Gastrocnemius medialis (tissue), 4 donors: ENCODE measurements around the gene STX8. TPM values are rescaled to one million over a fixed set of nuclear protein-coding genes. Genes with fewer than 3 reads are reported as not detected.

Experiments used
- ATAC-seq, 2 donors: fragments of 150-250 bp; one replicate each; pipeline ENCODE4 v1.9.1; 2016
- DNase-seq, 2 donors: peaks; one replicate each; pipeline ENCODE4 v3.0.0-alpha.2; 2019
- H3K27ac ChIP-seq, 4 donors: fragments of 200-600 bp; sonication (generic); 1 replicate in 1 of 4; 2 replicates in 3 of 4; pipeline ENCODE4 v1.5.1; 2016 to 2018; ENCODE audit warnings: mild to moderate bottlenecking in 2 of 4, moderate library complexity in 1 of 4
- H3K27me3 ChIP-seq, 3 donors: fragments of 200-600 bp; sonication (generic) in 2 of 3; 1 replicate in 1 of 3; 2 replicates in 2 of 3; pipeline versions ENCODE4 v1.5.1 to v1.6.0; 2016 to 2019; ENCODE audit warnings: mild to moderate bottlenecking in 1 of 3, moderate library complexity in 1 of 3
- H3K36me3 ChIP-seq, 2 donors: fragments of 200-600 bp; sonication (generic) in 1 of 2; one replicate each; pipeline ENCODE4 v1.5.1; 2017 to 2018
- H3K4me1 ChIP-seq, 2 donors: fragments of 200-600 bp; sonication (generic) in 1 of 2; one replicate each; pipeline ENCODE4 v1.5.1; 2016 to 2017; ENCODE audit warnings: mild to moderate bottlenecking in 2 of 2
- H3K4me3 ChIP-seq, 4 donors: fragments of 200-600 bp; sonication (generic) in 3 of 4; 1 replicate in 1 of 4; 2 replicates in 3 of 4; pipeline ENCODE4 v1.5.1; 2016 to 2019; ENCODE audit warnings: mild to moderate bottlenecking in 2 of 4
- H3K9me3 ChIP-seq, 3 donors: fragments of 200-600 bp; sonication (generic) in 2 of 3; 1 replicate in 1 of 3; 2 replicates in 2 of 3; pipeline ENCODE4 v1.5.1; 2016 to 2019
- POLR2A ChIP-seq, 2 donors: fragments of 450-650 bp; IDR thresholded peaks; one replicate each; pipeline ENCODE4 v1.6.1; 2017; ENCODE audit warnings: antibody characterized with exemption in 2 of 2, mild to moderate bottlenecking in 2 of 2, moderate library complexity in 2 of 2
- in situ Hi-C, 4 donors: fragments of 200-750 bp; cut with MboI; loops; one replicate each; pipeline versions ENCODE4 v1.15.0 to v1.8.0; 2017; ENCODE audit warnings: low sequenced_read_pairs in 4 of 4
- intact Hi-C: fragments of 100-400 bp; cut with DNase I; formaldehyde crosslinking; loops from one replicate; pipeline ENCODE4 v1.15.1; 2023; ENCODE audit warnings: low total_unique reads
- total RNA-seq, 4 donors: library from RNA; depleted of rRNA; stranded (reverse); fragments of >200 nt; gene quantifications; one replicate each; pipeline versions ENCODE4 v1.1.0 to v1.2.3, GENCODE V29; 2016
- TF ChIP-seq, protein P1 (sequence below), 5 experiments: fragments of 450-650 bp in 3 of 5; fragments of 200-600 bp in 2 of 5; sonication (generic) in 2 of 5; IDR thresholded peaks in 4 of 5; conservative IDR thresholded peaks in 1 of 5; 1 replicate in 4 of 5; 2 replicates in 1 of 5; pipeline ENCODE4 v1.5.1; 2016 to 2019; ENCODE audit warnings: antibody characterized with exemption in 5 of 5, mild to moderate bottlenecking in 3 of 5, moderate library complexity in 3 of 5

STX8 gene
- total RNA-seq, 4 donors from 2014 or later: 39.1 to 67.7 (median 58.2) TPM

GRCh38 chr17:9287306-9287705 is 288.3 kb downstream of the STX8 start:
- DNase-seq: no peak
- TF ChIP-seq, protein P1, sequence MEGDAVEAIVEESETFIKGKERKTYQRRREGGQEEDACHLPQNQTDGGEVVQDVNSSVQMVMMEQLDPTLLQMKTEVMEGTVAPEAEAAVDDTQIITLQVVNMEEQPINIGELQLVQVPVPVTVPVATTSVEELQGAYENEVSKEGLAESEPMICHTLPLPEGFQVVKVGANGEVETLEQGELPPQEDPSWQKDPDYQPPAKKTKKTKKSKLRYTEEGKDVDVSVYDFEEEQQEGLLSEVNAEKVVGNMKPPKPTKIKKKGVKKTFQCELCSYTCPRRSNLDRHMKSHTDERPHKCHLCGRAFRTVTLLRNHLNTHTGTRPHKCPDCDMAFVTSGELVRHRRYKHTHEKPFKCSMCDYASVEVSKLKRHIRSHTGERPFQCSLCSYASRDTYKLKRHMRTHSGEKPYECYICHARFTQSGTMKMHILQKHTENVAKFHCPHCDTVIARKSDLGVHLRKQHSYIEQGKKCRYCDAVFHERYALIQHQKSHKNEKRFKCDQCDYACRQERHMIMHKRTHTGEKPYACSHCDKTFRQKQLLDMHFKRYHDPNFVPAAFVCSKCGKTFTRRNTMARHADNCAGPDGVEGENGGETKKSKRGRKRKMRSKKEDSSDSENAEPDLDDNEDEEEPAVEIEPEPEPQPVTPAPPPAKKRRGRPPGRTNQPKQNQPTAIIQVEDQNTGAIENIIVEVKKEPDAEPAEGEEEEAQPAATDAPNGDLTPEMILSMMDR (IDR thresholded peaks at IDR 0.05 in 4 of 5, conservative IDR thresholded peaks at IDR 0.05 in 1 of 5): no peak
- TF ChIP-seq POLR2A (IDR thresholded peaks at IDR 0.05): no peak
- Histone ChIP-seq H3K4me3 (no peak overlapping the region), H3K4me1 (peaks cover 3 to 6% of the 10 kb centered on the region in 2 donors), H3K27ac (no peak overlapping the region), H3K27me3 (no peaks in the 10 kb centered on the region), H3K36me3 (no peaks in the 10 kb centered on the region), H3K9me3 (no peaks in the 10 kb centered on the region)
- no peak for ATAC-seq
- intact Hi-C loops (no loop called here), in situ Hi-C loops (loop anchor here in 1 of 4 donors (25.0 kb wide), 1 partner anchor 300 kb away; no protein-coding TSS in a partner anchor)

DNA sequence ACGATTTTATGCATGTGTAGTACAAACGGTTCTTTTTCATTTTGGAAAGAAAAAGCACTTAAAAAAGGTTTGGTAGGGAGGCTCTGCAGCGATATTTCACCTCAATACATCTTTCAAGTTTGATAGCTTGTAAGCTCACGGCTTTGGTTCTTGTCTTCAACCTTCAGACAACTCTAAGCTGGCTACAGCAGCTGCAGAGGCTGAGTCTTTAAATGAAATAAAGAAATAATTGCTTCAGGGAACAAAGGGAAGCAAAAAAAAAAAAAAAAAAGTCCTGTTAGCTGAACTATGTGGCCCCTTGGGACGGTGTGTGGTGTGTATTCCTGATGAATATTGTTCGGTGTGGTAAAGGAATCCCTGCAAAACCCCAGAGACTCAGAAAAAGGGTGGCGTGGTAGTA is 289.2 kb downstream of the STX8 start:
- H3K27me3 ChIP-seq: no peaks in the 10 kb centered on the region
- intact Hi-C loops: no loop called here
- ATAC-seq: no peak
- TF ChIP-seq, protein P1 (IDR thresholded peaks at IDR 0.05 in 4 of 5, conservative IDR thresholded peaks at IDR 0.05 in 1 of 5): no peak
- no peak for TF ChIP-seq POLR2A (IDR thresholded peaks at IDR 0.05)
- DNase-seq: no peak
- no peaks in the 10 kb centered on the region for H3K36me3 ChIP-seq
- H3K4me1 ChIP-seq: peaks cover 0 to 3% of the 10 kb centered on the region in 2 donors
- no peak overlapping the region for H3K4me3 ChIP-seq
- H3K9me3 ChIP-seq: no peaks in the 10 kb centered on the region
- no peak overlapping the region for H3K27ac ChIP-seq
- in situ Hi-C loops: loop anchor here in 1 of 4 donors (25.0 kb wide), 1 partner anchor 299 kb away; no protein-coding TSS in a partner anchor

- Histone ChIP-seq H3K27ac (no peak overlapping the region), H3K9me3 (no peaks in the 10 kb centered on the region), H3K27me3 (no peaks in the 10 kb centered on the region), H3K36me3 (no peaks in the 10 kb centered on the region), H3K4me3 (no peak overlapping the region), H3K4me1 (peaks cover 0 to 3% of the 10 kb centered on the region in 2 donors)
- intact Hi-C loops: no loop called here
- in situ Hi-C loops: loop anchor here in 1 of 4 donors (25.0 kb wide), 1 partner anchor 299 kb away; no protein-coding TSS in a partner anchor
- ATAC-seq (no peak), DNase-seq (no peak)
- TF ChIP-seq, protein P1 (IDR thresholded peaks at IDR 0.05 in 4 of 5, conservative IDR thresholded peaks at IDR 0.05 in 1 of 5): no peak
- TF ChIP-seq POLR2A (IDR thresholded peaks at IDR 0.05): no peak
These were observed 289.8 kb downstream of the STX8 start for GRCh38 chr17:9285602-9286427.

- intact Hi-C loops (no loop called here), in situ Hi-C loops (loop anchor here in 1 of 4 donors (25.0 kb wide), 1 partner anchor 298 kb away; no protein-coding TSS in a partner anchor)
- H3K27ac ChIP-seq: no peak overlapping the region
- peaks cover 0 to 3% of the 10 kb centered on the region in 2 donors for H3K4me1 ChIP-seq
- TF ChIP-seq, protein P1 (IDR thresholded peaks at IDR 0.05 in 4 of 5, conservative IDR thresholded peaks at IDR 0.05 in 1 of 5): no peak
- TF ChIP-seq POLR2A (IDR thresholded peaks at IDR 0.05): no peak
- no peaks in the 10 kb centered on the region for H3K36me3 ChIP-seq
- ATAC-seq: no peak
- H3K27me3 ChIP-seq: no peaks in the 10 kb centered on the region
- H3K9me3 ChIP-seq: no peaks in the 10 kb centered on the region
- no peak overlapping the region for H3K4me3 ChIP-seq
- DNase-seq: no peak
These were observed 290.7 kb downstream of the STX8 start for GRCh38 chr17:9284884-9285283.
